KOPT-K1 (cell line): Measurements from ENCODE around the gene TASP1.
"Not testable (repeated sequence)": the region's sequence is repeated elsewhere in the genome, so short reads cannot be mapped to it uniquely, and the experiment has no call there.

Experiments
- H3K27ac ChIP-seq: fragments of 200-600 bp; sonication (generic); 2 replicates; pipeline ENCODE4 v1.5.1; 2016; ENCODE audit warnings: antibody characterized with exemption, mild to moderate bottlenecking, low read depth, low read length; ENCODE audit not compliant: poor library complexity, severe bottlenecking
- H3K36me3 ChIP-seq: fragments of 200-600 bp; sonication (generic); 2 replicates; pipeline ENCODE4 v1.5.1; 2017; ENCODE audit warnings: antibody characterized with exemption, mild to moderate bottlenecking, low read length, moderate library complexity; ENCODE audit not compliant: insufficient read depth
- H3K9me3 ChIP-seq: fragments of 200-600 bp; sonication (generic); 2 replicates; pipeline ENCODE4 v1.5.1; 2017; ENCODE audit warnings: antibody characterized with exemption, low read length, mild to moderate bottlenecking; ENCODE audit not compliant: insufficient read depth, poor library complexity, severe bottlenecking

TASP1 gene

GRCh38 chr20:13403453-13403852 is 235.3 kb downstream of the TASP1 start:
- H3K36me3 ChIP-seq: no peaks in the 10 kb centered on the region; the same call in 1 of the 2 replicates
- H3K27ac ChIP-seq: no peak overlapping the region
- no peaks in the 10 kb centered on the region for H3K9me3 ChIP-seq

GRCh38 chr20:13402986-13403385 is 235.7 kb downstream of the TASP1 start:
- H3K36me3 ChIP-seq: no peaks in the 10 kb centered on the region
- H3K27ac ChIP-seq: no peak overlapping the region
- H3K9me3 ChIP-seq: no peaks in the 10 kb centered on the region

- no peak overlapping the region for H3K27ac ChIP-seq
- no peaks in the 10 kb centered on the region for H3K9me3 ChIP-seq
- H3K36me3 ChIP-seq: no peaks in the 10 kb centered on the region
Measured at GRCh38 chr20:13402171-13402760, 236.5 kb downstream of the TASP1 start.

GRCh38 chr20:13401596-13401995 is 237.1 kb downstream of the TASP1 start:
- Histone ChIP-seq H3K36me3 (no peaks in the 10 kb centered on the region), H3K9me3 (no peaks in the 10 kb centered on the region), H3K27ac (no peak overlapping the region)

GRCh38 chr20:13400453-13400852 is 238.3 kb downstream of the TASP1 start:
- no peaks in the 10 kb centered on the region for H3K9me3 ChIP-seq

GRCh38 chr20:13397300-13397724 is 241.4 kb downstream of the TASP1 start:
- Histone ChIP-seq H3K27ac (no peak overlapping the region), H3K36me3 (0 out of 2 replicates have a peak, but pooled peaks cover 9% of the 10 kb centered on the region), H3K9me3 (no peaks in the 10 kb centered on the region)

More at GRCh38 chr20:13400453-13400852, 238.3 kb downstream of the TASP1 start:
- H3K27ac ChIP-seq: no peak overlapping the region
- H3K36me3 ChIP-seq: no peaks in the 10 kb centered on the region

- H3K27ac ChIP-seq: no peak overlapping the region
- 0 out of 2 replicates have a peak, but pooled peaks cover 9% of the 10 kb centered on the region for H3K36me3 ChIP-seq
- no peaks in the 10 kb centered on the region for H3K9me3 ChIP-seq
Measured at GRCh38 chr20:13396826-13397225, 241.9 kb downstream of the TASP1 start.

- no peaks in the 10 kb centered on the region for H3K9me3 ChIP-seq
- H3K36me3 ChIP-seq: 0 out of 2 replicates have a peak, but pooled peaks cover 9% of the 10 kb centered on the region
- H3K27ac ChIP-seq: no peak overlapping the region
Measured at GRCh38 chr20:13396022-13396421, 242.7 kb downstream of the TASP1 start.

GRCh38 chr20:13395232-13395631 is 243.5 kb downstream of the TASP1 start:
- no peak overlapping the region for H3K27ac ChIP-seq
- 0 out of 2 replicates have a peak, but pooled peaks cover 9% of the 10 kb centered on the region for H3K36me3 ChIP-seq
- no peaks in the 10 kb centered on the region for H3K9me3 ChIP-seq

- H3K36me3 ChIP-seq: peaks cover 21% of the 10 kb centered on the region
- H3K27ac ChIP-seq: no peak overlapping the region
Measured at GRCh38 chr20:13392391-13392790, 246.3 kb downstream of the TASP1 start.

GRCh38 chr20:13389115-13389514 is 249.6 kb downstream of the TASP1 start:
- Histone ChIP-seq H3K36me3 (peaks cover 31% of the 10 kb centered on the region), H3K9me3 (no peaks in the 10 kb centered on the region), H3K27ac (no peak overlapping the region)

More at GRCh38 chr20:13392391-13392790, 246.3 kb downstream of the TASP1 start:
- no peaks in the 10 kb centered on the region for H3K9me3 ChIP-seq

GRCh38 chr20:13384132-13384531 is 254.6 kb downstream of the TASP1 start:
- peaks cover 16% of the 10 kb centered on the region for H3K9me3 ChIP-seq
- H3K27ac ChIP-seq: no peak overlapping the region
- H3K36me3 ChIP-seq: peaks cover 23% of the 10 kb centered on the region

- H3K9me3 ChIP-seq: peaks cover 21% of the 10 kb centered on the region
- H3K36me3 ChIP-seq: peaks cover 14% of the 10 kb centered on the region
- no peak overlapping the region for H3K27ac ChIP-seq
Measured at GRCh38 chr20:13382786-13383185, 255.9 kb downstream of the TASP1 start.

GRCh38 chr20:13380497-13381229 is 258.1 kb downstream of the TASP1 start:
- H3K9me3 ChIP-seq: peaks cover 21% of the 10 kb centered on the region
- H3K36me3 ChIP-seq, H3K27ac ChIP-seq: not testable (repeated sequence)

- no peak overlapping the region for H3K27ac ChIP-seq
- no peaks in the 10 kb centered on the region for H3K36me3 ChIP-seq
- H3K9me3 ChIP-seq: peaks cover 5% of the 10 kb centered on the region
Measured at GRCh38 chr20:13373400-13373799, 265.3 kb downstream of the TASP1 start.
